C4-2B (cell line): ENCODE data around the gene MIB2.

Experiments used
- CTCF ChIP-seq: fragments of 450-650 bp; conservative IDR thresholded peaks from 2 replicates; pipeline ENCODE4 v1.5.1; 2017; ENCODE audit warnings: mild to moderate bottlenecking
- ZFX ChIP-seq: fragments of 450-650 bp; IDR thresholded peaks from 2 replicates; pipeline ENCODE4 v1.6.1; 2017

- TF ChIP-seq CTCF: peak; percentile 66; the same call in 1 of the 2 replicates
- TF ChIP-seq ZFX: peak; percentile 30; the same call in 1 of the 2 replicates
Measured at GRCh38 chr1:1658583-1659549, 43.6 kb downstream of the MIB2 start, which contains the start of gene CDK11B.
